Activated gamma-delta T cell treated with Interleukin-2 at 50 U/mL for 16 hours (primary cell): ENCODE results near the gene GPR148.

Experiments
- DNase-seq: peaks from one replicate; pipeline ENCODE4 v3.0.0-alpha.2; 2020

GPR148 gene

GRCh38 chr2:130749641-130750040, 20.8 kb downstream of the GPR148 start:
- DNase-seq, result no peak

GRCh38 chr2:130754811-130755210, 25.9 kb downstream of the GPR148 start:
- DNase-seq, result no peak

GRCh38 chr2:130755256-130756052, 26.6 kb downstream of the GPR148 start, which contains the start of gene AMER3:
Gene AMER3, plus strand, starts transcription at chr2:130755540. Its CDS starts 6,533 bp downstream, at chr2:130762073.
- DNase-seq, result no peak

GRCh38 chr2:130756053-130756873, 27.4 kb downstream of the GPR148 start:
- DNase-seq, result no peak

- DNase-seq, result no peak
These were observed 28.2 kb downstream of the GPR148 start for GRCh38 chr2:130756874-130757668.

- no peak for DNase-seq
These were observed 31.3 kb downstream of the GPR148 start for GRCh38 chr2:130759906-130760753.

GRCh38 chr2:130760754-130761751, 32.2 kb downstream of the GPR148 start:
- DNase-seq, result no peak

- no peak for DNase-seq
These were observed 33.4 kb downstream of the GPR148 start for GRCh38 chr2:130762031-130762909.

- DNase-seq, result no peak
These were observed 34.1 kb downstream of the GPR148 start for GRCh38 chr2:130762910-130763385.

- no peak for DNase-seq
These were observed 34.5 kb downstream of the GPR148 start for GRCh38 chr2:130763405-130763804.

- DNase-seq, result no peak
These were observed 35.4 kb downstream of the GPR148 start for GRCh38 chr2:130764035-130764820.

GRCh38 chr2:130764821-130765115, 35.9 kb downstream of the GPR148 start:
- no peak for DNase-seq

GRCh38 chr2:130765464-130765863, 36.6 kb downstream of the GPR148 start:
- DNase-seq, result no peak

GRCh38 chr2:130766037-130766436, 37.2 kb downstream of the GPR148 start:
- DNase-seq, result no peak

- no peak for DNase-seq
These were observed 38.0 kb downstream of the GPR148 start for GRCh38 chr2:130766711-130767407.

GRCh38 chr2:130767408-130767775, 38.5 kb downstream of the GPR148 start:
- no peak for DNase-seq

- DNase-seq, result no peak
These were observed 39.5 kb downstream of the GPR148 start for GRCh38 chr2:130768191-130768855.
